HG03025 (cell line): ENCODE measurements around the gene RHOU.
"Not testable (repeated sequence)": the region's sequence is repeated elsewhere in the genome, so short reads cannot be mapped to it uniquely, and the experiment has no call there.

ENCODE experiments used
- ATAC-seq: cut with Tn5 transposase; IDR thresholded peaks from one replicate; pipeline ENCODE4 v1.9.1; 2021; ENCODE audit warnings: mild to moderate bottlenecking, moderate library complexity; ENCODE audit not compliant: unreplicated experiment, low FRiP score

The RHOU gene

GRCh38 chr1:228755800-228756199 is 20.5 kb downstream of the RHOU start:
- no peak for ATAC-seq

- ATAC-seq = no peak
These were observed 21.2 kb downstream of the RHOU start for GRCh38 chr1:228756457-228756856.

- no peak for ATAC-seq
These were observed 23.2 kb downstream of the RHOU start for GRCh38 chr1:228758447-228758846.

DNA sequence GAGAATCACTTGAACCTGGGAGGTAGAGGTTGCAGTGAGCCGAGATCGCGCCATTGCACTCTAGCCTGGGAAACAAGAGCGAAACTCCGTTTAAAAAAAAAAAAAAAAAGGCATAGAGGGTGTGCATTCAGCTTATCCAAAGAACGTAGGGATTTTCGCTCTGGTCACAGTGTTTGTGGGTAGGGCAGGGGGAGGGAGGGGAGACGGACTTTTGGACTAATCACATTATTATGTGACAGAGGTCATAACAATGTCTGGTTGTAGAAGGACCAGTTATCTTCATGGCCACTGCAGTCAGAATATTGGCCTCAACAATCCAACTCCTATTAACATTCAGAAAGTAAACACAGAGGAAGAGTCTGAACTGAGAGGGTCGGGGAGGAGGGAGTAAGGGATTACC is 25.7 kb downstream of the RHOU start:
- ATAC-seq = no peak

DNA sequence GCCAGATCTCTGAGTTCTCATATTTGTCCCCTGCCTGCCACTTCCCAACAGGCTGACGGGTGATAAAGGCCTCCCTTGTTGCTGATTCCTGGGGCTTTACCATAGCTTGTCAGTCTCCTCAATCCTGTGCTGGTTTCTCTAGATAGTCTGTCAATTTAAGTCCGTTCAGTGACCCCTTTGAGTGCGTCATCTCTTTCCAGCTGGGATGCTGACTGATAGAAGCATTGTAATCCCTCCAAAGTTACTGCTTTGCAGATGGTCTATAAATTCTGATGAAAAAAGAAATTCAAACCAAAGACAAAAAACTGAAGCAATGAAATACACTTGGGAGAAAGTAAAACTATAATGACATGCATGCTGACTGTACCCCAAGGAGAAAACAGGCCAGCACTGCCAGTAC is 28.3 kb downstream of the RHOU start:
- ATAC-seq = no peak

DNA sequence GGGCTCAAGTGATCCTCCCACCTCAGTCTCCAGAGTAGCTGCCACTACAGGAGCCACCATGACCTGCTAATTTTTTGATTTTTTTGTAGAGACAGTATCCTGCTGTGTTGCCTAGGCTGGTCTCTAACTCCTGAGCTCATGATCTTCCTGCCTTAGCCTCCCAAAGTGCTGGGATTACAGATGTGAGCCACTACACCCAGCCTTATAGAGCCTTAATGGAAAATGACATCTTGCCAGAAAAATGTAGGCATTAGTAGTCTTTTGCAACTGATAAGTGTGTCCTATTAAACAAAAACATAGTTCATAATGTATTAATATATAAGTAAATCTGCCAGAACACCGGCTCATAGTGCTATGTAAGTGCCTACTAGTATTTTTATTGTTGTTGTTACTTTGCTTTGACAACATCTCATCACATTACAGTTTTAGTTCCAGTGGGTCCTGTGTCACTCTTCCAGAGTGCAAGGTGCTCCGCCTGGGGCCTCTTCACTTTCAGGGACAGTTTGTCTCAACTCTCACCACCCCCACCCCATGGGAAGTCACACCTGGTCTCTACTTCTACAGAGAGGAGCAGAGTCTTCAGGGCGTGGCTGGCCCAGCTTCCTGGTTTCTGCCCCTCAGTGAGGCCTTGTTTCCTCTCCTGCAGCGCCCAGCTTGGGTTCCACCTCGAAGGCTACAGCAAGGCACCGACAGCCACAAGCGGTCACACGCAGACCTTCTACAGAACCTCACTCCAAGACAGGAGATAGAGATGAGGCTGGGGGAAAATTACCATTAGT is 30.1 kb downstream of the RHOU start:
- ATAC-seq = no peak

- ATAC-seq = no peak
These were observed 31.5 kb downstream of the RHOU start for GRCh38 chr1:228766788-228767187.

DNA sequence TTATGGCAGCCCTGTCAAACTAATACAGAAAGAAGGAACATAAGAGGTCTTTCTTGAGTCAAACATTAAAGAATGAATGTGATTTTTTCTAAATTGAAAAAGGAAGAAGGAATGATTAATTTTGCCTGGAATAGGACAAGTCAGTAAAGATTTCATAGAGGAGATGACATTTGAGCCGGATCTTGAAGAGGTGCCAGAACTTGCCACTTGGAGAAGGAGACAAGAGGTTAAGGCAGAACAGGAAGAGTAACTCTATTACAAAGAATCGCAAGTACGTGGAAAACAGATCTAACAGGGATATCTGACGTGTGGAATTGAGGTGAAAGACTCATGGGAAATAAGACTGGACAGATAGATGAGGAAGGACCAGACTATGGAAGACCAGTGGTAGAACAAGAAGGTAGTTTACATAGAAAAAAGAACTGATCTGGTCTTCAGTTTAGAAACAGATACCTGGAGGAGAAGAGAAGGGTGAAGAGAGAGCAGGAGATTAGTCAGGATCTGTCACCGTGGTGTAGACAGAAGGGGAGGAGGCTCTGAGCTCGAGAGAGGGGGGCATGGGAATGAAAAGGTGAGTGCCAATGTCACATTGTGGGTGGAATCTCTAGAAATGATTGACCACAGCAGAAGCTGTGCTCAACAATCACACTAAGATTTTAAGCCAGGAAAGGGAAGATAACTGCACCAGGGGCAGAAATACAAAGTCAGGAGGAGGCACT is 32.5 kb downstream of the RHOU start:
- no peak for ATAC-seq

- ATAC-seq = no peak
These were observed 33.2 kb downstream of the RHOU start for GRCh38 chr1:228768355-228769000.

- no peak for ATAC-seq
These were observed 35.5 kb downstream of the RHOU start for GRCh38 chr1:228770779-228771223.

DNA sequence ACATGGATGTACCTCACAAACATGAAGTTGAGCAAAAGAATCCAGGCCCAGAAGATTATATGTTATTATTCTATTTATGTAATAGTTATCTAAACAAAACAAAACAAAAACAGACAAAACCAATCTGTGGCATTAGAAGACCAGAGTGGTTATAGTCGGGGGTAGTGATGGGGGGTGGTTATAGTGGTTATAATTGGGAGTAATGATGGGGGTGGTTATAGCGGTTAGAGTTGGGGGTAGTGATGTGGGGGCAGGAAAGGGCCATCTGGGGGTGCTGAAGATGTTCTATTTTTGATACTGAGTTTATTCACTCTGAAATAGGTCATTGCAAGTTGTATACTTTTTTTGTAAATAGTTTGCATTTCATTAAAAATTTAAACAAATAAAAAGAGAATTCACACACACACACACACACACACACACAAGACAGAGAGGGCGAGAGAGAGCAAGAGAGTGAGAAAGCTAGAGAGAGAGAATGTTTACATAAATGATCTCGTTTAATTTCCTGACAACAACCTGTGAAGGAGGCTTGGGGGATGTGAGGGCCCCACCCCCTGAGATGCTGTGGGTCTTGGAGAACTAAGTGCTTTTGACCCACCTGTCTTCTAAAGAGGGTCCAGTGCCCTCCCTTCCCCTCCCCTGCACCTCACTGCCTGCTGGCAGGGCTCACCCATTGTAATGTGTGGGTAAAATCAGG is 37.4 kb downstream of the RHOU start:
- ATAC-seq = no peak

GRCh38 chr1:228775946-228776345 is 40.7 kb downstream of the RHOU start:
- not testable (repeated sequence) for ATAC-seq

DNA sequence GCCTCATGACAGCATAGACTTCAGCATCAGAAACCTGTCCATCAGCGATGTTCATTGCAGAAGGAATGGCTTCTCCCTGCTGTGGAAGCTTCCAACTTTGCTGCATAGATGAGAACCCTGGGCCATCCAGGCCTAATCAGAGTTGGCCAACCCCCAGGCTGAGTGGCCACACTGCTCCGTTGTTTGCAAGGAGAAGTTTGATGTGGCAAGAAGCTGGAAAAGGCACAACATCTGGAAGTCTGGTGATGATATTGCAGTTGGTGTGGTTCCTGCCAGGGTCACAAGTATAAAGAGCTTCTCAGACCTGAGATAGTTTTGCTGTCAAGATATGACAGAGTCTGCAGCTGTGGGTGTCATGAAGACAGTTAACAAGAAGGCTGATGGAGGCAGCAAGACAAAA is 41.2 kb downstream of the RHOU start:
- no peak for ATAC-seq

- ATAC-seq = no peak
These were observed 42.0 kb downstream of the RHOU start for GRCh38 chr1:228777236-228777635.

DNA sequence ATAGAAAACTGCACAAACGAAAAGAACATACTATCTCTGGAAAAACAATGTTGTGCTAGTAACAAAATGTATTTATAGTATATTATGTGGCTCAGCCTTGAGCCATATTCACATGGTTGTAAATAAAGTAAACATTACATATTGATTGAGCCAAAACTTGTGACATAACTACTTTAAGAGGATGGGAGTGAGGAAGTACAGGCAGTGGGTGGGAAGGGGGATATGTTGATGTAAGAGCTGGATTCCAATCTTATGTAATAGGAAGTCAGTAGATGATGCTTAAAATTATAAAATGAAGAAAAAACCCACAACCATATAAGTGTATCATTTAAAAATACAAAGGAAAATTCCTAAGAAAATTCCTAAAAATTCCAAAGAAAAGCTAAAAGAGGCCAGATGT is 42.7 kb downstream of the RHOU start:
- no peak for ATAC-seq

DNA sequence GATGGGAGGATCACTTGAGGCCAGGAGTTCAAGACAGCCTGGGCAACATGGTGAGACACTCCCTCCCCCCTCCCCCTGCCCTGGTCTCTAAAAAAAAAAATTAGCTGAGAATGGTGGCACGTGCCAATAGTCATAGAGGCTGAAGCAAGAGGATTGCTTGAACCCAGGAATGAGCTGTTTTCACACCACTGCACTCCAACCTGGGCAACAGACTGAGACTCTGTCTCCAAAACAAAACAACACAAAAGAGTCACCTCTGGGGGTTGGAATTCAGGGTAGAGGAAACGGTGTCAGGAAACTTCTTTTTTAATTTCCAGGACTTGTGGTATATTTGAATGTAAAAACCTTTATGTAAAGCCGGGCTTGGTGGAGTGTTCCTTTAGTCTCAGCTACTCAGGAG is 43.2 kb downstream of the RHOU start:
- ATAC-seq = no peak

GRCh38 chr1:228778961-228779360 is 43.7 kb downstream of the RHOU start:
- ATAC-seq = no peak

DNA sequence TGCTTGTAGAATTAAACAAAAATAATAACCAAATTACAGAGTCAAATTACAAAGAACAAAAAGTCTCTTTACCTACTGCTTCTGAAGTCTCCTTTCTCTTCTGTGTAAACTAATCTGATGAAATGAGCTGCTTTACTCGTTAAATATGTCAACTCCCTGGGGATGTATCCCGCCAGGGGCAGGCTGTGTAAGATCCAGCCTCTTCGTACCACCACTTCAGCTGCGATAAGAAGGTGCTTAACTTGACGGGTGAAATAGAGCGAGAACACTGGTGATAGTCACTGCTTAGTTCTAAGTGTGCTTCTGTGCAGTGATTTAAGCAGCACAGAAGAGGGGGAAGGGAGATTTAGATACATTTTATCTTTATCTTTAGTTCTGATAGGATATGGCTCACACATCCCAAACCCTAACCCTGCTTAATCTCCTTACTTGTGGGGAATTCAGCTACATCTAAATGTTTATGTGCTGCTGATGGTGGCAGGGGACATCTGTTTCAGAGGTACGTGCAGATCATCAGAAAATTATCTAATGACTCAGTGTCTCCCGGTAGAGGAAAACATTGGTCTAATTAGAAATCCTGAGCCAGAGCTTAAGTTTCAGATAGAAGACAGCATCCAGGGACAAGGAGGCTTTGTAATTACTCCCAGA is 46.0 kb downstream of the RHOU start:
- ATAC-seq = no peak

- no peak for ATAC-seq
These were observed 46.8 kb downstream of the RHOU start for GRCh38 chr1:228781809-228782661.
